WTC11 (cell line): Measurements from ENCODE around the gene MITF. TPM values are rescaled to one million over a fixed set of nuclear protein-coding genes. Genes with fewer than 3 reads are reported as not detected.

ENCODE experiments used
- ATAC-seq: fragments of 200-7000 bp; cut with Tn5 transposase; 2 replicates; pipeline ENCODE4 v1.10.0; 2021; ENCODE audit warnings: mild to moderate bottlenecking, moderate library complexity
- CTCF ChIA-PET: fragments of 300-600 bp; sonication (Branson Sonifier 250); formaldehyde crosslinking; loops from one replicate; lab custom pipeline; 2021; ENCODE audit warnings: antibody characterized with exemption; lab: Charles Lee
- POLR2A ChIA-PET: fragments of 350-600 bp; sonication (Branson Sonifier 250); formaldehyde crosslinking; loops from one replicate; lab custom pipeline; 2021; ENCODE audit warnings: antibody characterized with exemption; lab: Charles Lee
- DNase-seq: peaks from one replicate; pipeline ENCODE4 v3.0.0; 2021; ENCODE audit warnings: low spot score
- H3K27ac Mint-ChIP-seq: 2 replicates; pipeline ENCODE4 v1.8.0; 2021; ENCODE audit warnings: mixed read lengths
- H3K27me3 Mint-ChIP-seq: 2 replicates; pipeline ENCODE4 v1.8.0; 2021; ENCODE audit warnings: low read depth, mild to moderate bottlenecking, moderate library complexity, mixed read lengths
- H3K36me3 Mint-ChIP-seq: 2 replicates; pipeline ENCODE4 v1.8.0; 2021; ENCODE audit warnings: mixed read lengths
- H3K4me1 Mint-ChIP-seq: 2 replicates; pipeline ENCODE4 v1.8.0; 2022; ENCODE audit warnings: mixed read lengths
- H3K4me3 Mint-ChIP-seq: 2 replicates; pipeline ENCODE4 v1.8.0; 2021; ENCODE audit warnings: mild to moderate bottlenecking, moderate library complexity, mixed read lengths
- H3K9me3 Mint-ChIP-seq: 2 replicates; pipeline ENCODE4 v1.8.0; 2021; ENCODE audit warnings: mixed read lengths
- CREM ChIP-seq: sonication (generic); formaldehyde crosslinking; IDR thresholded peaks from 2 replicates; pipeline ENCODE4 v1.8.1; 2022; ENCODE audit warnings: mild to moderate bottlenecking, missing genetic modification reagents, moderate library complexity
- EMX1 ChIP-seq: fragments of 250-450 bp; sonication (Bioruptor Pico); IDR thresholded peaks from 2 replicates; pipeline ENCODE4 v1.8.0; 2021; ENCODE audit warnings: mild to moderate bottlenecking
- GRHL2 ChIP-seq: fragments of 250-450 bp; sonication (Bioruptor Pico); IDR thresholded peaks from 2 replicates; pipeline ENCODE4 v1.8.0; 2022; ENCODE audit warnings: mild to moderate bottlenecking, moderate library complexity; ENCODE audit not compliant: insufficient replicate concordance, severe bottlenecking
- MLX ChIP-seq: sonication (generic); formaldehyde crosslinking; IDR thresholded peaks from 2 replicates; pipeline ENCODE4 v1.8.1; 2023; ENCODE audit warnings: mild to moderate bottlenecking, missing genetic modification reagents, moderate library complexity
- MXD4 ChIP-seq: fragments of 250-450 bp; sonication (Bioruptor Pico); IDR thresholded peaks from 2 replicates; pipeline ENCODE4 v1.8.0; 2021; ENCODE audit warnings: mild to moderate bottlenecking, moderate library complexity, borderline replicate concordance
- NFATC4 ChIP-seq: fragments of 250-450 bp; sonication (Bioruptor Pico); IDR thresholded peaks from 2 replicates; pipeline ENCODE4 v1.9.0; 2021; ENCODE audit warnings: mild to moderate bottlenecking
- NFYB ChIP-seq: sonication (generic); formaldehyde crosslinking; conservative IDR thresholded peaks from 2 replicates; pipeline ENCODE4 v1.8.0; 2022; ENCODE audit warnings: low read depth, missing genetic modification reagents
- OVOL2 ChIP-seq: fragments of 250-450 bp; sonication (Bioruptor Pico); IDR thresholded peaks from 2 replicates; pipeline ENCODE4 v1.9.0; 2021; ENCODE audit warnings: mild to moderate bottlenecking, borderline replicate concordance
- SMAD4 ChIP-seq: sonication (generic); formaldehyde crosslinking; IDR thresholded peaks from 2 replicates; pipeline ENCODE4 v1.8.0; 2022; ENCODE audit warnings: mild to moderate bottlenecking, missing genetic modification reagents
- SOX15 ChIP-seq: fragments of 250-450 bp; sonication (Bioruptor Pico); IDR thresholded peaks from 2 replicates; pipeline ENCODE4 v1.9.0; 2021; ENCODE audit warnings: mild to moderate bottlenecking
- SP1 ChIP-seq: sonication (generic); formaldehyde crosslinking; conservative IDR thresholded peaks from 2 replicates; pipeline ENCODE4 v1.8.1; 2022; ENCODE audit warnings: missing genetic modification reagents
- ZBTB21 ChIP-seq: sonication (generic); formaldehyde crosslinking; IDR thresholded peaks from 2 replicates; pipeline ENCODE4 v1.8.1; 2023; ENCODE audit warnings: mild to moderate bottlenecking, missing genetic modification reagents, borderline replicate concordance
- ZNF232 ChIP-seq: sonication (generic); formaldehyde crosslinking; IDR thresholded peaks from 2 replicates; pipeline ENCODE4 v1.8.0; 2022; ENCODE audit warnings: mild to moderate bottlenecking, missing genetic modification reagents
- ZNF396 ChIP-seq: fragments of 250-450 bp; sonication (Bioruptor Pico); IDR thresholded peaks from 2 replicates; pipeline ENCODE4 v1.8.0; 2021; ENCODE audit warnings: mild to moderate bottlenecking, moderate library complexity, borderline replicate concordance
- total RNA-seq: library from RNA; stranded (reverse); gene quantifications from 3 replicates; pipeline ENCODE4 v1.2.3, GENCODE V29; 2021
- TF ChIP-seq, protein P1 (sequence below): sonication (generic); formaldehyde crosslinking; IDR thresholded peaks from 2 replicates; pipeline ENCODE4 v1.8.1; 2023; ENCODE audit warnings: mild to moderate bottlenecking, missing genetic modification reagents
- TF ChIP-seq, protein P2 (sequence below): sonication (generic); formaldehyde crosslinking; IDR thresholded peaks from 2 replicates; pipeline ENCODE4 v1.8.0; 2022; ENCODE audit warnings: missing genetic modification reagents
- TF ChIP-seq, protein P3 (sequence below): sonication (generic); formaldehyde crosslinking; IDR thresholded peaks from 2 replicates; pipeline ENCODE4 v1.8.1; 2023; ENCODE audit warnings: mild to moderate bottlenecking, missing genetic modification reagents, moderate library complexity
- TF ChIP-seq, protein P4 (sequence below): sonication (generic); formaldehyde crosslinking; IDR thresholded peaks from 2 replicates; pipeline ENCODE4 v1.8.1; 2022; ENCODE audit warnings: low read depth, mild to moderate bottlenecking, moderate library complexity, missing genetic modification reagents, borderline replicate concordance
- TF ChIP-seq, protein P5 (sequence below): fragments of 250-450 bp; sonication (Bioruptor Pico); IDR thresholded peaks from 2 replicates; pipeline ENCODE4 v1.8.0; 2021; ENCODE audit warnings: mild to moderate bottlenecking

The MITF gene
- total RNA-seq, 1 experiment from 2014 or later: 1.3 TPM

DNA sequence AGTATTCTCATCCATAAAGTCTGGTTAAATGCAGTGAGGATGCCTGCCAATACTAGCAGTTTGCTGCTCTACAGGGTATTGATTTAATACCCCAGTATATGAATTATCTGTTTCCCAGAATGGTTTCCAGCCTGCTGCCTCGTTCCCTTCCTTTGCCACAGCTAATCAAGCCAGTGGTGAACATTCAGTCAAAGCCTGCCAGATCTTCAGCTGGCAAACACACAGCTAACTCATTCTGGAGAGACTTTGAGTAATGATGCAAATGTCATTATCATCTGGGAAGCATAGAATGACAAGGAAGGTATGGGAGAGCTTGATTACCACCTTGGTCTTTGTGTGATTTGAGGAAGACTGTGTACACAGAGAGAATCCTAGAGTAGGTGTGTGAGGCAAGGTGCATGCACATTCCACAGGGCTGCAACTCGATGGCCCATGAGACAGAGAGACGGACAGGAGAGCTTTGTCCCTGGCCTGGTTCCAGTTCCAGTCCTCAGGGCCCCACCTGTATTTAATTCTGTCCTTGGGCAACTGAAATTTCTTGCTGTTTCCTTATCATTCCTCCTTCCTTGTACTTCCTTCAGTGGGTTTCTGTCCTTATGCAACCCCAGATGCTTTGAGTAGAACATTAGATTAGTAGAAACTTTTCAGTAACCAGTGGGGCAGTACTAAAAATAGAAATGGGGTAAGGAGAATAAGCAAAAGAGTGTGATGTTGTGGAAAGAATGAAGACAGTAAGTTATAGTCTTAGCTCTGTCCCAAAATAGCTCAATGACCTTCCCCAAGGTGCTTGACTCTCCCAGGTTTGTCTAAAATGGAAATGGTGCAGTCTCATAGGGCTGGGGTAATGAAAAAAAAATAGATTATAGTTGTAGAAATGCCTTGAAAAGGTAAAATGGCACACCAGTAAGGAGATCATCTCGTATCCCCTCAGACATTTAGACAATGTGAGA, 72.5 kb downstream of the MITF start:
- TF ChIP-seq, protein P1, sequence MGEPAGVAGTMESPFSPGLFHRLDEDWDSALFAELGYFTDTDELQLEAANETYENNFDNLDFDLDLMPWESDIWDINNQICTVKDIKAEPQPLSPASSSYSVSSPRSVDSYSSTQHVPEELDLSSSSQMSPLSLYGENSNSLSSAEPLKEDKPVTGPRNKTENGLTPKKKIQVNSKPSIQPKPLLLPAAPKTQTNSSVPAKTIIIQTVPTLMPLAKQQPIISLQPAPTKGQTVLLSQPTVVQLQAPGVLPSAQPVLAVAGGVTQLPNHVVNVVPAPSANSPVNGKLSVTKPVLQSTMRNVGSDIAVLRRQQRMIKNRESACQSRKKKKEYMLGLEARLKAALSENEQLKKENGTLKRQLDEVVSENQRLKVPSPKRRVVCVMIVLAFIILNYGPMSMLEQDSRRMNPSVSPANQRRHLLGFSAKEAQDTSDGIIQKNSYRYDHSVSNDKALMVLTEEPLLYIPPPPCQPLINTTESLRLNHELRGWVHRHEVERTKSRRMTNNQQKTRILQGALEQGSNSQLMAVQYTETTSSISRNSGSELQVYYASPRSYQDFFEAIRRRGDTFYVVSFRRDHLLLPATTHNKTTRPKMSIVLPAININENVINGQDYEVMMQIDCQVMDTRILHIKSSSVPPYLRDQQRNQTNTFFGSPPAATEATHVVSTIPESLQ (CRISPR knock-in tag): no peak
- TF ChIP-seq ZBTB21 (CRISPR knock-in tag) (no peak), EMX1 (CRISPR knock-in tag) (no peak), SMAD4 (CRISPR knock-in tag) (no peak), GRHL2 (CRISPR knock-in tag) (no peak), MXD4 (CRISPR knock-in tag) (no peak), MLX (CRISPR knock-in tag) (no peak), CREM (no peak), NFYB (CRISPR knock-in tag) (no peak), ZNF396 (CRISPR knock-in tag) (no peak)
- TF ChIP-seq, protein P2, sequence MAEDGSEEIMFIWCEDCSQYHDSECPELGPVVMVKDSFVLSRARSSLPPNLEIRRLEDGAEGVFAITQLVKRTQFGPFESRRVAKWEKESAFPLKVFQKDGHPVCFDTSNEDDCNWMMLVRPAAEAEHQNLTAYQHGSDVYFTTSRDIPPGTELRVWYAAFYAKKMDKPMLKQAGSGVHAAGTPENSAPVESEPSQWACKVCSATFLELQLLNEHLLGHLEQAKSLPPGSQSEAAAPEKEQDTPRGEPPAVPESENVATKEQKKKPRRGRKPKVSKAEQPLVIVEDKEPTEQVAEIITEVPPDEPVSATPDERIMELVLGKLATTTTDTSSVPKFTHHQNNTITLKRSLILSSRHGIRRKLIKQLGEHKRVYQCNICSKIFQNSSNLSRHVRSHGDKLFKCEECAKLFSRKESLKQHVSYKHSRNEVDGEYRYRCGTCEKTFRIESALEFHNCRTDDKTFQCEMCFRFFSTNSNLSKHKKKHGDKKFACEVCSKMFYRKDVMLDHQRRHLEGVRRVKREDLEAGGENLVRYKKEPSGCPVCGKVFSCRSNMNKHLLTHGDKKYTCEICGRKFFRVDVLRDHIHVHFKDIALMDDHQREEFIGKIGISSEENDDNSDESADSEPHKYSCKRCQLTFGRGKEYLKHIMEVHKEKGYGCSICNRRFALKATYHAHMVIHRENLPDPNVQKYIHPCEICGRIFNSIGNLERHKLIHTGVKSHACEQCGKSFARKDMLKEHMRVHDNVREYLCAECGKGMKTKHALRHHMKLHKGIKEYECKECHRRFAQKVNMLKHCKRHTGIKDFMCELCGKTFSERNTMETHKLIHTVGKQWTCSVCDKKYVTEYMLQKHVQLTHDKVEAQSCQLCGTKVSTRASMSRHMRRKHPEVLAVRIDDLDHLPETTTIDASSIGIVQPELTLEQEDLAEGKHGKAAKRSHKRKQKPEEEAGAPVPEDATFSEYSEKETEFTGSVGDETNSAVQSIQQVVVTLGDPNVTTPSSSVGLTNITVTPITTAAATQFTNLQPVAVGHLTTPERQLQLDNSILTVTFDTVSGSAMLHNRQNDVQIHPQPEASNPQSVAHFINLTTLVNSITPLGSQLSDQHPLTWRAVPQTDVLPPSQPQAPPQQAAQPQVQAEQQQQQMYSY (CRISPR knock-in tag): no peak
- TF ChIP-seq, protein P3, sequence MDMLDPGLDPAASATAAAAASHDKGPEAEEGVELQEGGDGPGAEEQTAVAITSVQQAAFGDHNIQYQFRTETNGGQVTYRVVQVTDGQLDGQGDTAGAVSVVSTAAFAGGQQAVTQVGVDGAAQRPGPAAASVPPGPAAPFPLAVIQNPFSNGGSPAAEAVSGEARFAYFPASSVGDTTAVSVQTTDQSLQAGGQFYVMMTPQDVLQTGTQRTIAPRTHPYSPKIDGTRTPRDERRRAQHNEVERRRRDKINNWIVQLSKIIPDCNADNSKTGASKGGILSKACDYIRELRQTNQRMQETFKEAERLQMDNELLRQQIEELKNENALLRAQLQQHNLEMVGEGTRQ (CRISPR knock-in tag): no peak
- no peaks in the 10 kb centered on the region for H3K27me3 Mint-ChIP-seq
- ChIA-PET POLR2A (no interaction called here), CTCF (no interaction called here)
- H3K27ac Mint-ChIP-seq: no peak overlapping the region
- DNase-seq (no peak), ATAC-seq (no peak)
- peaks cover 6% of the 10 kb centered on the region for H3K4me1 Mint-ChIP-seq
- no peaks in the 10 kb centered on the region for H3K36me3 Mint-ChIP-seq
- H3K4me3 Mint-ChIP-seq: no peak overlapping the region
- no peaks in the 10 kb centered on the region for H3K9me3 Mint-ChIP-seq

- Mint-ChIP-seq H3K4me1 (no peaks in the 10 kb centered on the region), H3K27ac (no peak overlapping the region), H3K4me3 (no peak overlapping the region), H3K27me3 (no peaks in the 10 kb centered on the region), H3K36me3 (no peaks in the 10 kb centered on the region), H3K9me3 (no peaks in the 10 kb centered on the region)
- POLR2A ChIA-PET: no interaction called here
- CTCF ChIA-PET: no interaction called here
- no peak for DNase-seq
- ATAC-seq: no peak
- no peak for TF ChIP-seq SP1 (CRISPR knock-in tag)
- TF ChIP-seq ZNF232 (CRISPR knock-in tag): no peak
- TF ChIP-seq SMAD4 (CRISPR knock-in tag): no peak
- TF ChIP-seq, protein P2 (CRISPR knock-in tag): no peak
- TF ChIP-seq OVOL2: no peak
- TF ChIP-seq, protein P4, sequence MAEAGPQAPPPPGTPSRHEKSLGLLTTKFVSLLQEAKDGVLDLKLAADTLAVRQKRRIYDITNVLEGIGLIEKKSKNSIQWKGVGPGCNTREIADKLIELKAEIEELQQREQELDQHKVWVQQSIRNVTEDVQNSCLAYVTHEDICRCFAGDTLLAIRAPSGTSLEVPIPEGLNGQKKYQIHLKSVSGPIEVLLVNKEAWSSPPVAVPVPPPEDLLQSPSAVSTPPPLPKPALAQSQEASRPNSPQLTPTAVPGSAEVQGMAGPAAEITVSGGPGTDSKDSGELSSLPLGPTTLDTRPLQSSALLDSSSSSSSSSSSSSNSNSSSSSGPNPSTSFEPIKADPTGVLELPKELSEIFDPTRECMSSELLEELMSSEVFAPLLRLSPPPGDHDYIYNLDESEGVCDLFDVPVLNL (CRISPR knock-in tag): no peak
- no peak for TF ChIP-seq NFATC4 (CRISPR knock-in tag)
- no peak for TF ChIP-seq SOX15
- TF ChIP-seq, protein P5, sequence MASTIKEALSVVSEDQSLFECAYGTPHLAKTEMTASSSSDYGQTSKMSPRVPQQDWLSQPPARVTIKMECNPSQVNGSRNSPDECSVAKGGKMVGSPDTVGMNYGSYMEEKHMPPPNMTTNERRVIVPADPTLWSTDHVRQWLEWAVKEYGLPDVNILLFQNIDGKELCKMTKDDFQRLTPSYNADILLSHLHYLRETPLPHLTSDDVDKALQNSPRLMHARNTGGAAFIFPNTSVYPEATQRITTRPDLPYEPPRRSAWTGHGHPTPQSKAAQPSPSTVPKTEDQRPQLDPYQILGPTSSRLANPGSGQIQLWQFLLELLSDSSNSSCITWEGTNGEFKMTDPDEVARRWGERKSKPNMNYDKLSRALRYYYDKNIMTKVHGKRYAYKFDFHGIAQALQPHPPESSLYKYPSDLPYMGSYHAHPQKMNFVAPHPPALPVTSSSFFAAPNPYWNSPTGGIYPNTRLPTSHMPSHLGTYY (CRISPR knock-in tag): no peak
These were observed 76.7 kb downstream of the MITF start for GRCh38 chr3:69815970-69816369.
